ENCODE results near the gene PTPRD. TPM values are rescaled to one million over a fixed set of nuclear protein-coding genes. Genes with fewer than 3 reads are reported as not detected.

The PTPRD gene
- total RNA-seq, 4 donors from 2014 or later: 85.8 to 169 (median 135) TPM

DNA sequence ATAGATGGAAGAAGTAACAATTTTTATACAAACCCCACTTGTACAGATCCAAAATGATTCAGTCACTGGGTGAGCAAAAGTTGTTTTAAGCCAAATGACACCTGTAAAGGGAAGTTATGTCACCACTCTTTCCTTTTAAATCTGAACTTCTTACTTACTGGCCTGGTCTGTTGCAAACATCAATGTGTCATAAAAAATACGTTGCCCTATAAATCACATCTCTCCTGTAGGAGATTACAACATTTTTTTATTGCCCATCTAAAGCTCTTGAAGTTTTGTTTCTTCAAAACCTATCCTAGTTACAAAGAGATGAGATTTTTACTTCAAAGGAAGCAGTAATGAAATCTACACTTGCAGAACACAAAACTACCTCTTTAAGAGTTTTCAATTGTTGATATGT, 1725.4 kb downstream of the PTPRD start:
- H3K4me1 ChIP-seq: peaks cover 0 to 8% (median 0%) of the 10 kb centered on the region in 4 donors
- H3K36me3 ChIP-seq: no peaks in the 10 kb centered on the region
- no peaks in the 10 kb centered on the region for H3K27me3 ChIP-seq
- H3K27ac ChIP-seq: peak overlapping the region in 1 of 4 donors; percentile 61
- H3K9me3 ChIP-seq: no peaks in the 10 kb centered on the region
- DNase-seq: no peak
- TF ChIP-seq POLR2A (IDR thresholded peaks at IDR 0.05): no peak
- TF ChIP-seq, protein P1, sequence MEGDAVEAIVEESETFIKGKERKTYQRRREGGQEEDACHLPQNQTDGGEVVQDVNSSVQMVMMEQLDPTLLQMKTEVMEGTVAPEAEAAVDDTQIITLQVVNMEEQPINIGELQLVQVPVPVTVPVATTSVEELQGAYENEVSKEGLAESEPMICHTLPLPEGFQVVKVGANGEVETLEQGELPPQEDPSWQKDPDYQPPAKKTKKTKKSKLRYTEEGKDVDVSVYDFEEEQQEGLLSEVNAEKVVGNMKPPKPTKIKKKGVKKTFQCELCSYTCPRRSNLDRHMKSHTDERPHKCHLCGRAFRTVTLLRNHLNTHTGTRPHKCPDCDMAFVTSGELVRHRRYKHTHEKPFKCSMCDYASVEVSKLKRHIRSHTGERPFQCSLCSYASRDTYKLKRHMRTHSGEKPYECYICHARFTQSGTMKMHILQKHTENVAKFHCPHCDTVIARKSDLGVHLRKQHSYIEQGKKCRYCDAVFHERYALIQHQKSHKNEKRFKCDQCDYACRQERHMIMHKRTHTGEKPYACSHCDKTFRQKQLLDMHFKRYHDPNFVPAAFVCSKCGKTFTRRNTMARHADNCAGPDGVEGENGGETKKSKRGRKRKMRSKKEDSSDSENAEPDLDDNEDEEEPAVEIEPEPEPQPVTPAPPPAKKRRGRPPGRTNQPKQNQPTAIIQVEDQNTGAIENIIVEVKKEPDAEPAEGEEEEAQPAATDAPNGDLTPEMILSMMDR (IDR thresholded peaks at IDR 0.05): no peak
- no peak overlapping the region for H3K4me3 ChIP-seq

GRCh38 chr9:8883321-8883720, 1729.5 kb downstream of the PTPRD start:
- peaks cover 0 to 8% (median 0%) of the 10 kb centered on the region in 4 donors for H3K4me1 ChIP-seq
- no peak for TF ChIP-seq POLR2A (IDR thresholded peaks at IDR 0.05)
- TF ChIP-seq, protein P1 (IDR thresholded peaks at IDR 0.05): peak in 2 of 6 experiments; percentile 38 to 39
- peak overlapping the region in 2 of 4 donors; percentile 44 to 54 for H3K27ac ChIP-seq
- no peaks in the 10 kb centered on the region for H3K27me3 ChIP-seq
- no peaks in the 10 kb centered on the region for H3K36me3 ChIP-seq
- no peak for DNase-seq
- H3K4me3 ChIP-seq: no peak overlapping the region
- no peaks in the 10 kb centered on the region for H3K9me3 ChIP-seq

DNA sequence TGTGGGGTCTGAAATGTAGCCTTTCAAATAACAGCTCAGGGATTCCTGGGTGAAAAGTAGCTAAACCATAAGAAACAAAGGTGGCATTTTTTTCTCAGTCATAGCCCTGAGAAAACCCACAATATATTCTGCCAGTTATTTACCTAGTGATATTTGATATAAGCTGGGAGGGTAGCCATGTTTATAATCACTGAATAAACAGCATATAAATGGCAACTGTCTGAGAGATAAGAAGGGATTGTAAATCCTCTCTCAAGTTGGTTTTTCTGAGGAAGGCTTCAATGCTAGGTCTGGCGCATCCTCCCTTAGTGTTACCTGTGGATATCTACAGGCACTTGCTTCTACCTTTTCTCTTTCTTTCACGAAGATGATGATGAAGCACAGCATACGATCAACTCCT, 1732.7 kb downstream of the PTPRD start:
- H3K4me1 ChIP-seq: peaks cover 0 to 8% (median 0%) of the 10 kb centered on the region in 4 donors
- no peak overlapping the region for H3K27ac ChIP-seq
- H3K27me3 ChIP-seq: no peaks in the 10 kb centered on the region
- no peaks in the 10 kb centered on the region for H3K9me3 ChIP-seq
- TF ChIP-seq, protein P1 (IDR thresholded peaks at IDR 0.05): no peak
- no peak for TF ChIP-seq POLR2A (IDR thresholded peaks at IDR 0.05)
- no peak overlapping the region for H3K4me3 ChIP-seq
- DNase-seq: no peak
- H3K36me3 ChIP-seq: no peaks in the 10 kb centered on the region

- no peaks in the 10 kb centered on the region for H3K36me3 ChIP-seq
Measured at GRCh38 chr9:8879284-8879683, 1733.5 kb downstream of the PTPRD start.

DNA sequence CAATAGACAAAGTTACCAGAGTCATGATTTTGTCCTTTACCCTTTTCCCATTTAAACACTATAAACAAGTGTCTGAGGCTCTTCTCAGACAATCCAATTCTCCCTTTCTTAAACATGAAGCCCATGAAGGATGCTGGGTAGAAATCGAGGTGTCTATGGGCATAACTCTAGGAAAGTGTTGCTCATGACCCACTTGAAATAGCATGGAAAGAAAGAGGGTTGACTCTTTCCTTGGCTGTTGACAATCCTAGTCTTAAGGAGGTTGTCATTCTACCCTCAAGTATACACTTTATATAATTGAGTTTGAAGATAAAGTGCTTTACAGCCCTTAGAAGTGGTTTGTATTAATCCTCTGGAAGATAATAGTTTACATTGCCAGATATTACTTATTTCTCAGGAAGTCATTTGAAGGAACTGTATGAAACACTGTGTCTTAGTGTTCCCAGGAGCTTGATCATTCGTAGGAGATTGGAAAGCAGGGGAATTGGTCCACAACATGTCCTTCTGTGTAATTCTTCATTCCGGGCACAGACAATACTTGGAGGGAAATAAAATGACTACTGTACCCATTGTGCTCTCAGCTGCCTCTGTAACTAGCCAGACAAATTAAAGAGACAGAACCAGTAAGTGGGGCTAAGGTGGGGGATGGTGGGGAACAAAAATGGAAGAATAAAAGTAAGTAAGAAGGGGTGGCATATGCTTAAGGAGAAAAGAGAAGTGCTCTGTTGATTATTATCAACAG, 1734.9 kb downstream of the PTPRD start:
- Histone ChIP-seq H3K27me3 (no peaks in the 10 kb centered on the region), H3K9me3 (no peaks in the 10 kb centered on the region), H3K27ac (no peak overlapping the region), H3K4me3 (no peak overlapping the region), H3K4me1 (peaks cover 0 to 5% (median 0%) of the 10 kb centered on the region in 4 donors), H3K36me3 (no peaks in the 10 kb centered on the region)
- DNase-seq: no peak
- no peak for TF ChIP-seq POLR2A (IDR thresholded peaks at IDR 0.05)
- TF ChIP-seq, protein P1 (IDR thresholded peaks at IDR 0.05): no peak

More at GRCh38 chr9:8879284-8879683, 1733.5 kb downstream of the PTPRD start:
- TF ChIP-seq POLR2A (IDR thresholded peaks at IDR 0.05): no peak
- TF ChIP-seq, protein P1 (IDR thresholded peaks at IDR 0.05): no peak
- H3K9me3 ChIP-seq: no peaks in the 10 kb centered on the region
- no peak for DNase-seq
- no peaks in the 10 kb centered on the region for H3K27me3 ChIP-seq
- peaks cover 0 to 8% (median 0%) of the 10 kb centered on the region in 4 donors for H3K4me1 ChIP-seq
- no peak overlapping the region for H3K4me3 ChIP-seq
- no peak overlapping the region for H3K27ac ChIP-seq

Measured in Peyer's patch (tissue), 4 donors.